RWPE1 (cell line): ENCODE measurements around the gene STX19.

Source experiments
- CTCF ChIA-PET: fragments of 350-600 bp; sonication (Branson Sonifier 250); formaldehyde crosslinking; extraction: SDS; loops from one replicate; lab custom pipeline; 2021; lab: Yijun Ruan, JAX
- POLR2A ChIA-PET: fragments of 400-600 bp; formaldehyde crosslinking; extraction: SDS; loops from one replicate; lab custom pipeline; 2020; ENCODE audit warnings: antibody characterized with exemption; ENCODE audit not compliant: low non-redundant PET; lab: Yijun Ruan, JAX
- DNase-seq: peaks from one replicate; pipeline ENCODE4 v3.0.0; 2012; ENCODE audit warnings: low spot score
- H3K27ac ChIP-seq: fragments of 450-650 bp; 2 replicates; pipeline ENCODE4 v1.5.1; 2017
- TF ChIP-seq, protein P1 (sequence below): fragments of 450-650 bp; conservative IDR thresholded peaks from 2 replicates; pipeline ENCODE4 v1.5.1; 2017; ENCODE audit warnings: low read depth, mild to moderate bottlenecking

STX19 gene

DNA sequence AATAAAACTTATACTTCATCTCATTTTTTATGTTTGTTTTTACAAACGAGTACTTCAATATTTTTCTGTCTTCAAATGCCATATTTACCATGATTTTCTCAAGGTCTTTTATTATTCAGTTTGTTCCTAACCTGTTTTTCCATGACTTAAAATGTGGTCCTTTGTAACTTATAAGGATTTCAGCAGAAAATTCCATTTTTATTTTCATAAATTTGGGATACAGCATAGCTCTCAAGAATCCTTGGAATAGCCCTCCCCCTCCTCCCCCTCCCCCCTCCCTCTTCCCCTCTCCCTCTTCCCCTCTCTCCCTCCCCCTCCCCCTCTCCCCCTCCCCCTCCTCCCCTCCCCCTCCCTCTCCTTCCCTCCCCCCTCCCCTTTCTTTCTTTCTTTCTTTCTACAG is 14.9 kb upstream of the STX19 start:
- H3K27ac ChIP-seq: no peak overlapping the region
- ChIA-PET POLR2A (no interaction called here), CTCF (no interaction called here)
- no peak for DNase-seq
- TF ChIP-seq, protein P1, sequence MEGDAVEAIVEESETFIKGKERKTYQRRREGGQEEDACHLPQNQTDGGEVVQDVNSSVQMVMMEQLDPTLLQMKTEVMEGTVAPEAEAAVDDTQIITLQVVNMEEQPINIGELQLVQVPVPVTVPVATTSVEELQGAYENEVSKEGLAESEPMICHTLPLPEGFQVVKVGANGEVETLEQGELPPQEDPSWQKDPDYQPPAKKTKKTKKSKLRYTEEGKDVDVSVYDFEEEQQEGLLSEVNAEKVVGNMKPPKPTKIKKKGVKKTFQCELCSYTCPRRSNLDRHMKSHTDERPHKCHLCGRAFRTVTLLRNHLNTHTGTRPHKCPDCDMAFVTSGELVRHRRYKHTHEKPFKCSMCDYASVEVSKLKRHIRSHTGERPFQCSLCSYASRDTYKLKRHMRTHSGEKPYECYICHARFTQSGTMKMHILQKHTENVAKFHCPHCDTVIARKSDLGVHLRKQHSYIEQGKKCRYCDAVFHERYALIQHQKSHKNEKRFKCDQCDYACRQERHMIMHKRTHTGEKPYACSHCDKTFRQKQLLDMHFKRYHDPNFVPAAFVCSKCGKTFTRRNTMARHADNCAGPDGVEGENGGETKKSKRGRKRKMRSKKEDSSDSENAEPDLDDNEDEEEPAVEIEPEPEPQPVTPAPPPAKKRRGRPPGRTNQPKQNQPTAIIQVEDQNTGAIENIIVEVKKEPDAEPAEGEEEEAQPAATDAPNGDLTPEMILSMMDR: no peak

DNA sequence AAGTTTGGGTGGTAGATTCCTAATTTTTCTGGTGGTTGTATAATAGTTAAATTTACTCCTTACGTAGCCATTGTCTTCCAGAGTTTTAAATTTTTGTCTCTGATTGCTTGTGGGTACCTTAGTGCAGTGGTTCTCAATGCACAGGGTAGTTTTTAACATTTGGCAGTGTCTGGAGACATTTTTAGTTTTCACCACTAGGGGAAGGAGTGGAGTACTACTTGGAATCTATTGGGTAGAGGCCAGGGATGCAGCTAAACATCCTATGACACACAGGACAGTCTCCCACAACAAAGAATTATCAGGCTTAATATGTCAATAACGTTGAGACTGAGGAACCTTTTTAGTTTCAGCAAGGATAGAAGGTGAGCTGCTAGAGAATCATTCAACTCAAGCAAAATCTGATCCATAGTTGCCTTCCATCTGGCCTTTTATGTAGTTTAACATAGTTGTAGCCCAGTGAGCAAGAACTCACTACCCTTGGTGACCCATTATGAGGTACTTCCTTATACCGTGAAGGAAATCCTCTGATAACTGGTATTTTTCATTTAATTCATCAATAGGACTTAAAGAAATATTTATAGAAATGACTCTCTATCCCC is 8.6 kb upstream of the STX19 start:
- H3K27ac ChIP-seq: no peak overlapping the region
- POLR2A ChIA-PET: no interaction called here
- CTCF ChIA-PET: interaction anchor here (0.6 to 1.0 kb wide), 2 partner anchors 32 to 142 kb away, joined by 4 read pairs; no protein-coding TSS in a partner anchor
- TF ChIP-seq, protein P1: peak; percentile 36
- peak; percentile 30 for DNase-seq

DNA sequence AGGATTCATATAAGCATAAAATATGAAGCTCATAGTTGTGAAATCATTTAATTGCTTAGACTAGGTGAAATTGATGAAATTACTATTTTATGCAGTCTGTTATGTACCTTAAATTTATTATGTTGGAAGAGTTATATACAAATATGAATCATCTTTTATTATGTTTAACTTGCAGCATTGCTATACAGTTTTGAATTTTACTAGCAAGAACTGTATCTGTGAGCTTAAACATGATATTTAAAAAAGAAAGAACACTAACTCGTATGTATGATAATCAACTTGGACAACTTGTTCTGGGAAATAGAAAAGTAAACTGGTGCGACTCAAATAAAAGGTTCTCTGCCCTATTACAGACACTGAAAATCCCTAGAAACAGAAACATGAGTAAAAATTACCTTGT is 1.8 kb downstream of the STX19 start:
- H3K27ac ChIP-seq: no peak overlapping the region
- no peak for DNase-seq
- ChIA-PET CTCF (no interaction called here), POLR2A (no interaction called here)
- TF ChIP-seq, protein P1: no peak

DNA sequence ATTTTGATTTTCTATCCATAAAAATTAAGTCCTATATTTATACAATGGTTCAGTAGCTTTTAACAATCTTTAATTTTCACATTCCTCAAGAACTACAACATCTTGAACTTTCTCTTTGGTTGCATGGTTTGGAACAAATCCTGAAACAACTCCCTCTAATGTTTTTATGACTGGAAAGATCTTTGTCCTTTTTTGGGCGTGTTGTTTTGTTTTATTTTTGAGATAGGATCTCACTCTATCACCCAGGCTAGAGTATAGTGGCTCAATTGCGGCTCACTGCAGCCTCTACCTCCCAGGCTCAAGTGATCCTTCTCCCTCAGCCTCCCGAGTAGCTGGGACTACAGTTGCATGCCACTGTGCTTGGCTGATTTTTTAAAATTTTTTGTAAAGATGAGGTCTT is 4.0 kb downstream of the STX19 start:
- POLR2A ChIA-PET: no interaction called here
- H3K27ac ChIP-seq: no peak overlapping the region
- CTCF ChIA-PET: interaction anchor here (0.6 kb wide), 1 partner anchor 20 kb away, joined by 6 read pairs; no protein-coding TSS in a partner anchor
- TF ChIP-seq, protein P1: no peak
- no peak for DNase-seq

DNA sequence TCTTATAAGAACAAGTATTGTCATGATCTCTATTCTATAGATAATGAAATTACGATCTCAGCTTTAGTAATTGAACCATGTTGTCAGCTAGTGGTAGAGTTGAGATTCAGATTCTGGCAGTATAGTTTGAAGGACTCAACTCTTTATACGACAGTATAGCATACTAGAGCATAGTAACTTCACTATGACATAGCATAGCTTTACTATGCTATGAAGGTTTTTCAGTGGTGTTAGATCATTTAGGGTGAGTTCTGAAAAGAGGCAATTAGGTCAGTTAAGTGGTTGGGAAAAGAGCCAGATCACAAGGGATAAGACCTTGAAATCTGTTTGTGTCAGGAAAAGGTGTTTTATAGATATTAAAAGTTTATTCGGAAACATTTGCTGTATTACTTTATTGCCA is 8.1 kb downstream of the STX19 start:
- ChIA-PET CTCF (interaction anchor here (0.5 kb wide), 1 partner anchor 16 kb away, joined by 4 read pairs; no protein-coding TSS in a partner anchor), POLR2A (no interaction called here)
- TF ChIP-seq, protein P1: no peak
- no peak for DNase-seq
- H3K27ac ChIP-seq: no peak overlapping the region

DNA sequence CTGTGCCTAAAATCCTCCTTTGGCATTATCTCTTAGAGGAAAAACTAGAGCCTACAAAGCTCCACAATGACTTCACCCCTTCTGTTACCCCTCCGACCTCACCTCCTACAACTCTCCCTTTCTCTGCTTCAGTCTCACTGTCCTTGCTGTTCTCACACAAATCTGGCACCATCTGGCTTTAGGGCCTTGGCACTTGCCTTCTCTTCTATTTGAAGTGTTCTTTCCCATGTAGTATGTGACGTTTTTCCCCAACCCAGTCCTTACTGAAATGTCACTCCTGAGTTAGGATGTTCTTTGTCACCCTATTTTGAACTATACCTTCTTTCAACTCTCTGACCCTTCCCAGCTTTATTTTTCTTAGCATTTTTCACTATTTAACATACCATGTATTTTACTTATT is 8.7 kb downstream of the STX19 start:
- TF ChIP-seq, protein P1: no peak
- H3K27ac ChIP-seq: no peak overlapping the region
- ChIA-PET CTCF (interaction anchor here (0.5 kb wide), 1 partner anchor 15 kb away, joined by 4 read pairs; no protein-coding TSS in a partner anchor), POLR2A (no interaction called here)
- no peak for DNase-seq
